Esophagus muscularis mucosa (tissue), 3 donors: ENCODE data around the gene GPR18.

Experiments used
- CTCF ChIP-seq, 3 experiments: fragments of 200-600 bp in 2 of 3; fragments of 450-650 bp in 1 of 3; sonication (generic) in 2 of 3; IDR thresholded peaks; one replicate each; pipeline ENCODE4 v1.5.1; 2017 to 2019; ENCODE audit warnings: antibody characterized with exemption in 3 of 3, mild to moderate bottlenecking in 2 of 3, moderate library complexity in 1 of 3
- POLR2AphosphoS5 ChIP-seq, 2 donors: sonication (generic); formaldehyde crosslinking; IDR thresholded peaks; one replicate each; pipeline ENCODE4 v1.6.1; 2017; ENCODE audit warnings: antibody characterized with exemption in 2 of 2

DNA sequence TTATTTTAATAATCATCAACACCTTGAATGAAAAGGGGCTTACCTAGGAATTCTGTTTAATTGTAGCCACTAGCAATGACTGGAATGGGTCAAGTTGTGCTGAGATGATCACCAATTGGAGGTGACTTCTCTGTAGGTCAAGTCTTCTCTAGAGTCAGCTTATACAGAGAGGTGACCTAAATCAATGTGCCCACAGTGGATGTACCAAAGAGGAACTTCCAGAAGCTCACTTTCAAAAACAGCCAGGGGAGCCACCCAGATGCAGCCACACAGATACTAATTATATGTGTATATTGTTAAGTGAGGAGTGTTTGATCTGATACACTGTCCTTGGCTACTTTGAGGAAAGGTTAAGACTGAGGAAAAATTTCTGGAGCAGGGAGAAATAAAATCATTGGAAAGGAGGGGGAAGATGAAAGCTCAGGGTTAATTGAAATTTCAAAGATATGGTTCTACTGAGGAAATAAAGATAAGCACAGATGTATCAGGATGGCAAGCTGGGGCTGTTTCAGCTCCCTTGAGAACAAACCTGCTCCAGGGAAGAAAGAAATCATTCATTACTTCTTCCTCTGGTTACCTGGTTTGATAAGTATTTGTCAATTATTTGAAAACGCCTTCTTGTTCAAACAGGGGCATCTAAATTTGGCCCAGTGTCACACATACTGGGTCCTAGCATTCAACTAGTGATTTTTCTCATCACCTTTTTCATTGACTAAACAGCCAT lies 43.9 kb upstream of the GPR18 start:
- TF ChIP-seq POLR2AphosphoS5 (IDR thresholded peaks at IDR 0.05) (no peak), CTCF (IDR thresholded peaks at IDR 0.05) (no peak)
